Left kidney (tissue), 8 donors: ENCODE results near the gene COX4I1. TPM values are rescaled to one million over a fixed set of nuclear protein-coding genes. Genes with fewer than 3 reads are reported as not detected.

ENCODE experiments used
- DNase-seq: peaks from one replicate; pipeline ENCODE4 v3.0.0-alpha.2; 2013
- long read RNA-seq, 8 donors: transcript quantifications; one replicate each; lab custom pipeline, GENCODE V29; 2026
- polyA plus RNA-seq: library from polyadenylated mRNA; unstranded; fragments of 120-200 nt; gene quantifications from one replicate; pipeline ENCODE4 v1.2.1, GENCODE V29; 2013; ENCODE audit not compliant: insufficient read length

Gene COX4I1
- 303 TPM for polyA plus RNA-seq
- long read RNA-seq, donor 1, transcript COX4I1-201 (5 exons, 708 nt): major isoform, 410 of 581 reads
- long read RNA-seq, donor 1, transcript COX4I1-215 (3 exons, 2,271 nt): minor isoform, 12 of 581 reads
- long read RNA-seq, donor 1, transcript COX4I1-217 (1 exons, 3,946 nt): minor isoform, 44 of 581 reads
- long read RNA-seq, donor 1, partial matches to known transcripts: 92 of 581 reads
- long read RNA-seq, donor 1, other reads (novel, unspliced or antisense): 15 of 581 reads
- long read RNA-seq, donor 2, transcript COX4I1-217 (1 exons, 3,946 nt): minor isoform, 23 of 436 reads
- long read RNA-seq, donor 2, transcript COX4I1-215 (3 exons, 2,271 nt): minor isoform, 15 of 436 reads
- long read RNA-seq, donor 2, transcript COX4I1-201 (5 exons, 708 nt): major isoform, 324 of 436 reads
- long read RNA-seq, donor 2, partial matches to known transcripts: 66 of 436 reads
- long read RNA-seq, donor 2, other reads (novel, unspliced or antisense): 0 of 436 reads
- long read RNA-seq, donor 3, transcript COX4I1-217 (1 exons, 3,946 nt): minor isoform, 17 of 354 reads
- long read RNA-seq, donor 3, transcript COX4I1-215 (3 exons, 2,271 nt): minor isoform, 7 of 354 reads
- long read RNA-seq, donor 3, transcript COX4I1-201 (5 exons, 708 nt): major isoform, 290 of 354 reads
- long read RNA-seq, donor 3, partial matches to known transcripts: 34 of 354 reads
- long read RNA-seq, donor 3, other reads (novel, unspliced or antisense): 0 of 354 reads
- long read RNA-seq, donor 4, transcript COX4I1-217 (1 exons, 3,946 nt): minor isoform, 15 of 108 reads
- long read RNA-seq, donor 4, transcript COX4I1-201 (5 exons, 708 nt): major isoform, 63 of 108 reads
- long read RNA-seq, donor 4, partial matches to known transcripts: 24 of 108 reads
- long read RNA-seq, donor 4, other reads (novel, unspliced or antisense): 0 of 108 reads
- long read RNA-seq, donor 5, transcript COX4I1-202 (5 exons, 716 nt): minor isoform, 6 of 892 reads
- long read RNA-seq, donor 5, transcript COX4I1-217 (1 exons, 3,946 nt): minor isoform, 32 of 892 reads
- long read RNA-seq, donor 5, transcript COX4I1-201 (5 exons, 708 nt): major isoform, 686 of 892 reads
- long read RNA-seq, donor 5, transcript COX4I1-215 (3 exons, 2,271 nt): minor isoform, 19 of 892 reads
- long read RNA-seq, donor 5, partial matches to known transcripts: 119 of 892 reads
- long read RNA-seq, donor 5, other reads (novel, unspliced or antisense): 25 of 892 reads
- long read RNA-seq, donor 6, transcript COX4I1-211 (5 exons, 490 nt): minor isoform, 8 of 539 reads
- long read RNA-seq, donor 6, transcript COX4I1-201 (5 exons, 708 nt): major isoform, 395 of 539 reads
- long read RNA-seq, donor 6, transcript COX4I1-217 (1 exons, 3,946 nt): minor isoform, 45 of 539 reads
- long read RNA-seq, donor 6, transcript COX4I1-215 (3 exons, 2,271 nt): minor isoform, 16 of 539 reads
- long read RNA-seq, donor 6, partial matches to known transcripts: 66 of 539 reads
- long read RNA-seq, donor 6, other reads (novel, unspliced or antisense): 5 of 539 reads
- long read RNA-seq, donor 7, transcript COX4I1-202 (5 exons, 716 nt): minor isoform, 6 of 664 reads
- long read RNA-seq, donor 7, transcript COX4I1-215 (3 exons, 2,271 nt): minor isoform, 22 of 664 reads
- long read RNA-seq, donor 7, transcript COX4I1-217 (1 exons, 3,946 nt): minor isoform, 42 of 664 reads
- long read RNA-seq, donor 7, transcript COX4I1-201 (5 exons, 708 nt): major isoform, 490 of 664 reads
- long read RNA-seq, donor 7, partial matches to known transcripts: 81 of 664 reads
- long read RNA-seq, donor 7, other reads (novel, unspliced or antisense): 19 of 664 reads
- long read RNA-seq, donor 8, transcript COX4I1-217 (1 exons, 3,946 nt): minor isoform, 19 of 231 reads
- long read RNA-seq, donor 8, transcript COX4I1-201 (5 exons, 708 nt): major isoform, 174 of 231 reads
- long read RNA-seq, donor 8, partial matches to known transcripts: 30 of 231 reads
- long read RNA-seq, donor 8, other reads (novel, unspliced or antisense): 0 of 231 reads

DNA sequence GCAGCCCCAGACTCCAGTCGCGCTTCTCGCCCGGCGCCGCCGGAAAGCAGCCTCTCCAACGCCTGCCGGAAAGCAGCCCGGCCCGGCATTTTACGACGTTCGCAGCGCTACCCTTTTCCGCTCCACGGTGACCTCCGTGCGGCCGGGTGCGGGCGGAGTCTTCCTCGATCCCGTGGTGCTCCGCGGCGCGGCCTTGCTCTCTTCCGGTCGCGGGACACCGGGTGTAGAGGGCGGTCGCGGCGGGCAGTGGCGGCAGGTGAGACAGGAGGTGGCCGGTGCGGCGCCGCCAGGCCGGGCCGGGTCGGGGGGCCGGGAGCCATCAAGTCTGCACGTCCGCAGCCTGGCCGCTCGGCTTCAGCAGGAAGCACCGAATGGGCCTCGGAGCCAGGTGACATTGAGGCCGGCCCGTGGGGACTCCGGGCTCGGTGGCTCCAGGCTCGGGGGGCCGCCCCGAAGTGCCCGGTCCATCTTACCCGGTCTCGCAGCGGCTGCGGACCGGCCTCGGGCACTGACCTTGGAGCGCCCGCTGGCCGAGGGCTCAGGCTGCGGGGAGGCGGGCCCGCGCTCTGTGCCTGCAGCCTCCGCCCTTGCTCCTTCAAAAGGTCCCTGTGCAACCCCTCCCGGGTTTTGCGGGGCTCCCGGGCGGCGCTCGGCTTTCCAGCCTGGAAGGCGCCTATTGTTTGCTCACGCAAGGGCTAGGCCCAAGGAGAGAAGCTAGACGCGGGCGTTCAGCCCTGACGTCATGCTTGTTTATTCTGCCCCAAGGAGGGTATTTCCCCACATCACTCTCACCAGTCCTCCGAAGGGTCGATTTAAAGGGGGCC lies at the start of gene COX4I1, which contains the start of gene EMC8:
COX4I1 (plus strand) TSS at position 199 of the 824 bp plus-strand sequence. CDS start 1,511 bp downstream, outside the sequence.
EMC8 (minus strand) TSS at position 48 of the 824 bp plus-strand sequence. CDS start 249 bp downstream, outside the sequence.
- DNase-seq: peak; percentile 94

DNA sequence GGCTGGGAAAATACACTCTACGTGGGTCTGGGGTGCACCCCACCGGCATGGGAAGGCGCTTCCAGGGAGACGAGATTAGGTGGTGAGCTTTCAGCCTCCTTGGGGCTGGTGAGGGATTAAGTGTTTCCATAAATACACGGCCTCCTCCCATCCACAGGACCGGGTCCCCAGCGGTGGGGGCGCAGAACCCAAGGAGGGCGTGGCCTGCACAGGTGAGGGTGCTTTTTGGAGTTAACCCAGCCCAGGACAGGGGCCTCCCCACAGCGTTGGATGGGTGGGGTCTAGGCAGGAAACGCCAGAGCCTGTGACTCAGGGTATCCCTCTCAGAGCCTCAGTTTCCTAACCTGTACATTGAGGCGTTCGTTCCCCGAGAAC lies 49.7 kb upstream of the COX4I1 start:
- DNase-seq: no peak

DNA sequence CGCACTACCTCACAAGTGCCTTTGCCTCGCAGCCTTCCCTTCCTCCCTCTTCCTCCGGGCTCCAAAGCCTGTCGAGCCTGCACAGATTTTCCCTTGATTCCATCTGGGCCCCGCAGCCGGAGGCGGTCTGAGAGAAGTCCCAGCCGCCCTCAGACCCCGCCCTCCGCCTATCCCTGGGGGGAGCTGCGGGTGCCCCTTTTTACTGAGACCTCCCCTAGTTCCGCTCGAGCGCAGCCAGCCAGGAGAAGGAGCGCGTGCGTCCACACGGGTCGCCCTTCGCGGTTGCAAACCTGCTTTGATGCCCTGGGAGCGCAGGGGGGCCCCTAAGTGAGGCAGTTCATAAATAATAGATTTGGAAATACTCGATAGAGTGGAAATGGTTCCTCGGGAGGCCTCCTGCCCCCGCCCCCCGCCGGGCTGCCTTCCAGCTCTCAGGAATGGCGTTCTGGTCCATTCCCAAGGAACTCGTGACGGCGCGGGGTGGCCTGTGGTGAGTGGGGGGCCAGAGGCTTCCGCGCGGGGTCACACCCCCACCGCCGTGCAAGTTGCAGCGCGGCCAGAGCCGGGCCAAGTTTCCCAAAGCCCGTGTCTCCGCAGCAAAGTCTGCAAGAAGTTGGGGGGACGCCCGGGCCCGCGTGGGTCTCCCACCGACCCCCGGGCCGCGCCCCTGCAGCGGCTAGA lies 49.2 kb upstream of the COX4I1 start:
- DNase-seq: peak; percentile 46

DNA sequence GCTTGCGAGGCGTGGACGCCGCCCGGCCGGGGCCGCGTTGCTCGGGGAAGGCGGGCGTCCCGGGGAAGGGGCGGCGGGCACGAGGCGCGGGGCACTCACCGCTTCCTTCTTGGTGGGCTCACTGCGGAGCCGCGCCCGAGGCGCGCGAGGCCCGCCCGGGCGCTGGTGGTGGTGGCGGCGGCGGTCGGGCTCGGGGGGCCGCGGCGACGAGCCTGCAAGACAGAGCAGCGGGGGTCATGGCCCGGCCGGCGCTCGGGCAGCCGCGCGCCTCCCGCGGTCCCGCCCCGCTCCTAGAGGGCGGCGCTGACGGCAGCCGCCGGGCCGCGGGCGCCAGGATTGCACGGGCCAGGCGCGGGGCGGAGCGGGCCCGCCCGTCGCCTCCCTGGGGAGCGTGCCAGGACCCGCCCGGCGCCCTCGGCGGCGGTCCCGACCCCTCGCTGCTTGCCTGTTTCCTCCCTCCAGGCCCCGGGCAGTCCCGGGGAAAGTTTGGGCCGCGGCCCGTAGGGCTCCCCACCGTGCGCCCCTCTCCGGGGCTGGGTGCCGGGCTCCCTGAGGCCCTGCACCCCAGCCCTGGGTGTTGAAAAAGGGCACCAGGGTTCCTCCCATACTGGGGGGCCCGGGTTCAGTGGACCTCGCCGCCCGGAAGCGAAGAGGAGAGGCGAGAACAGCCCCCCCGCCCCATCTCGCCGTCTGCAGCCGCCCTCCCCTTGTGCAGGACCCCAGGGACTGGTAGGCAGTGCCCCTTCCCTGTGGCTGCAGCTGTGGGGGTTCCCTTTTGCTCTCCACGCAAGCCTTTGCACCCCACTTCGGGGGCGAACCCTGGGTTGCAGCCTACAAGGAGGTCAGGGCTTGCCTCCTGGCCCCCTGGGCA lies 48.4 kb upstream of the COX4I1 start, which contains the start of gene C16orf74:
C16orf74 (minus strand) TSS at position 270 of the 871 bp plus-strand sequence. CDS start 15,879 bp downstream, outside the sequence.
- DNase-seq: peak; percentile 22

DNA sequence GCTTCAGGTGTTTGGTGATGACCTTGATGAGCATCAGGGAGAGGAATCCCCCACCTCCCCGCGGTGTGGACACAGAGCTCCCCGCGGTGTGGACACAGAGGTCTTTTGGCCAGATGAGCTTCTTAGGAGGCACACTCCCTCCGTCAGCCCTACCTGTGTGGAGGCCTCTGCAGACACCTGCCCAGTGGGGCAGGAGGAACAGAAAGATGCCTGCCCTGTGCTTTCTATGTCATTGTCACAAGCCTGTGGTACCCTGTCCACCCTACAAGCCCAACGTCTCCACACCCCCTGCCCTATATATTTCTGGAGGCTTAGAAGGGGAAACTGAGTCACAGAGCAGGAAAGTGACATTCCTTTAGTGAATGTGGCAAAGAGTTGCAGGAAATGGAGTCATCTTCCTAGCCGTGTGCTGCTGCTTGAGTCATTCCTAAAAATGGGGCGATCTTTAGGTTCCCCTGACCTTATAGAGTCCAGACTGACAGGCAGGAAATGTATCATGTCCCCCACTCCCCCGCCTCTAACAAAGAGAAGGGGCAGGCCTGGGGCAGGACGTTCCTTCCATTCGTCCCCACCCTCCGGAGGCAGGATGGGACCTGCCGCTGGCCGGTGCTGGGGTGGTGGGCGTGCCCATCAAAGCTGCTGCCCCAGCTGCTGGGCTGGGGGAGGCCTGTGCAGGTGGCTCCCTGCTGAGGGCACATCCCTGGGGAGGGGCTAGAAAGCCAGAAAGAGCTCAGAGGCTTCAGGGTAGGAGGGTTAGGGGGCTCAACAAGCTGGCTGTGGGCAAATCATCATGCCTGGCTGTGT lies 47.6 kb upstream of the COX4I1 start:
- no peak for DNase-seq

DNA sequence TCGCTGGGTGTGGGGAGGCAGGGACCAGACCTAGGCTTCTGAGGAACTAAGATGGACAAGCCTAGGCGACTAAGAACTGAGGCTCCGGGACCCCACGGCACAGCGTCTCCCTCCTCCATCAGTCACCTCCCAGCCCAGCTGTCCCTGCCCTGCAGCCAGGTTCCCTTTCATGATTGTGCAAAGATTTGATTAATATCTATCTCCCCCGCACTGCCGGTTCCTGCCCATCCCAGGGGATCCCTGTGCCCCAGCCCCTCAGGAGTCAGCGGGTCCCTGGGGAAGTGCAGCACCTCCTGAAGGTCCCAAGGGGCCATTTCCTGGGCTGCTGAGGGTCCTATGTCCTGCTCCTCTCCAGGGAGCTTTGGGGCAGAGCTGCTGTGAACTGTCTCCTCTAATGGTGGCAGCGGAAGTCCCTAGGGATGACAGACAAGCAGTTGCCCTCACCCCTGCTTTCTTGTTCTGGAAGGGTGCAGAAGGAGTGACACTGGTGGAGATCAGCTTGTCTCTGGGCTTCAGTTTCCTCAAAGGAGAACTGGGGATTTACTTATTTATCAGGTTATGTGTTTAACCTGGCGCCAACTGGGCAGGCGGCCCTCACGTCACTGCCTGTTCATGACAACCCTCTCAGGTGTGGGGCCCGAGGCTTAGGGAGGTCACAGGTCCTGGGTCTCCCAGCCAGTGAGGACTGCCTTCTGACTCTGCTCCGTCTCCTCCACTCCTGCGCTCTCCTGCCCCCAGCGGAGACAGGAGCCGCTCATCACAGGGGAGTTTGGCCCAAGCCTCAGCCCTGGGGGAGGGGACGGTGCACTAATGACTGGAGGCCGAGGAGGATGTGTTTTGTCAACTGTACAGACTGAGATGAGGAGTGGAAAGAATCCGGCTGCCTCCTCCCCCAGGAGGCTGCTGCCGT lies 46.7 kb upstream of the COX4I1 start:
- DNase-seq: peak; percentile 53

DNA sequence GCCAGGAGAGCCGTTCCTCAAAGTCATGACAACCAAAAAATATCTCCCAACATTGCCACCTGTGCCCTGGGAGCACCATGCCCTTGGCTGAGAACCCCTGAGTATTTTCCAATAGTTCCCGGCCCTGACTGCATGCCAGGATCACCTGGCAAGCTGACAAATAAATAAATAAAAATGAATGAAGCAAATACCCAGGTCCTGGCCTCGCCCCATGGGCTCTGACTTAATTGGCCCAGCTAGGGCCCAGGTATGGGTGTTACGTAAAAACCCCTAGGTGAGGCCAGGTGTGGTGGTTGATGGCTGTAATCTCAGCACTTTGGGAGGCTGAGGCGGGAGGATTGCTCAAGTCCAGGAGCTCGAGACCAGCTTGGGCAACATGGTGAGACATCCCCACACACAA lies 45.9 kb upstream of the COX4I1 start:
- no peak for DNase-seq

DNA sequence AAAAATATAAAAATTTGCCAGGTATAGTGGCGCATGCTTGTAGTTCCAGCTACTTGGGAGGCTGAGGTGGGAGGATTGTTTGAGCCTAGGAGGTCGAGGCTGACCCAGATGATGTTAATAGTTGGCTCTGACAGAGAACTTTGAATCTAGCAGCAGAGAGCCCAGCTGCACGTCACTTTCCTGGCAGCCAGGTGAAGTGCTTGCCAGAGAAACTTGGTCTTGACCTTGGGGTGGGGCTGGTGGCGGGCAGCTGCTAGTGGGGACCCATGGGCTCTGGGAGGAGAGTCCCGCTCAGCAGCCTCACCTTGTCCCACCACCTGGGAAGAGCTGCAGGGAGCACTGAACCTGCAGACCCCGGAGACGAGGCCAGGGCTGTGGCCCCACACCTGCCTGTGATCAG lies 45.5 kb upstream of the COX4I1 start:
- no peak for DNase-seq

DNA sequence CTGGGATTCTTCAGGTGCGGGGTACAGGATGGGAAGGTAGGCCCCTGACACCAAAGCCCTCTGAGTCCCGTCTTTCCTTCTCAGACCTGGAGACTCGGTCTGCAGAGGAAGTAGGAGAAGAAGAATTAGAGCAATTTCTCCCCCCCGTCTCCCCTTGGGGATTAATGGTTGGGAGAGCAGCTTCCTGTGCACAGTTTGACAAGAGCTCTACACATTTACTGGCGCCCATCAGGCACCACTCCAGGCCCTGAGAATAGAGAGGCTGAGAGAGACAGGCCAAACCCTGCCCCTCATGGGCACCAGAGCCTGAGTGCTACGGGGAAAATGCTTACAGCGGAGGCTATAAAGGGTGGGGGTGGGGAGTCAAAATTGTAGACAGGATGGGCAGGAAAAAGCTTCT lies 45.1 kb upstream of the COX4I1 start:
- no peak for DNase-seq

DNA sequence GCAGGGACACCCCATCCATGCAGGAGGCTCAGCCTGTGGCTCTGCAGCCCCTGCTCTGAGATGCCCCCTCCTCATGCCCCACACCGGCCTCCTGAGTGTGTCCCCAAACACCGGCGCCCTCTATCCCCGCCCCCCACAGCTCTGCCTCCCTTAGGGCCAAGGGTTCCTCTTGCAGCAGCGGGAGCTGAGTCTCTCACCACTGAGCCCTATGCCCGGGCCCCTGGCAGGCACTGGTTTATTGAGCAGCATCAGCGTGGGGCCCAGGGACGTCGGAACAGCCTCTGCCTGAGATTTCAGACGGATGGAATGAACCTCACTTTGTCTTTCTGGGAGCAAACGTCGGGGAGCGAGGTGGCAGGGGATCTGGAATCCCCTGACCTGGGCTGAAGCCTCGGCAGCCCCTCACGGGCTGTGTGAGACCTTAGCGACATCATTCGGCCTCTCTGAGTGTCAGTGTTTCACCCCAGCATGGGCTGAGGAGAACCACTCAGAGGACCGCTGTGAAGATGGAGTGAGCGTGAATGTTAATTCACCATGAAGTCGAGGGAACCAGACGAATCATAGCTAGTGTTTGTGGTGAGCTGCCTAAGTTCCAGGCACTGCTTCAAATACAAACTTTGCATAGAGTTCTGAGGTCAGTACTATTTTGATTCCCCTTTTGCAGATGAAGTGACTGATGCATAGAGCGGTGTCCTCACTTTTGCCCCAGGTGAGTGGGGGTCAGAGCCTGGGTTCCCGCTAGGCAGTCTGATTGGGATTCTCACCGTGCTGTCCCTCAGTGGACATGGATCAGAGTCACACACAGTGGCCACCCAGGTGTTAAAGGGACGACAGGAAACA lies 43.3 kb upstream of the COX4I1 start:
- no peak for DNase-seq

DNA sequence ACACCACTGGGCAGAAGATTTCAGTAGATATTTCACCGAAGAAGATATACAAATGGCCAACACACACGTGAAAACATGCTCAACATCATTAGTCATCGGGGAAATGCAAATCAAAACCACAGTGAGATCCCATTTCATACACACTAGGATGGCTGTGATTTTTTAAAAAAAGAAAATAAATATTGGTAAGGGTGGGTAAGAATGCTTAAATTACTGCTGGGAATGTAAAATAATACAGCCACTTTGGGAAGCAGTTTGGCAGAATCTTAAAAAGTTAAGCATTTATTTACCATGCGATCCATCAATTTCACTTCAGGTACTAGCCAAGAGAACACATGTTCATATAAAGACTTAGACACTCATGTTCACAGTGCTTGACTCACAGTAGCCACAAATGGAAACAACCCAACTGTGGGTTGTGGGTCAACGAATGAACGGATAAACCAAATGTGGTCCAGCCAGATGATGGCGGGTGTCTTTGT lies 42.1 kb upstream of the COX4I1 start:
- DNase-seq: no peak

DNA sequence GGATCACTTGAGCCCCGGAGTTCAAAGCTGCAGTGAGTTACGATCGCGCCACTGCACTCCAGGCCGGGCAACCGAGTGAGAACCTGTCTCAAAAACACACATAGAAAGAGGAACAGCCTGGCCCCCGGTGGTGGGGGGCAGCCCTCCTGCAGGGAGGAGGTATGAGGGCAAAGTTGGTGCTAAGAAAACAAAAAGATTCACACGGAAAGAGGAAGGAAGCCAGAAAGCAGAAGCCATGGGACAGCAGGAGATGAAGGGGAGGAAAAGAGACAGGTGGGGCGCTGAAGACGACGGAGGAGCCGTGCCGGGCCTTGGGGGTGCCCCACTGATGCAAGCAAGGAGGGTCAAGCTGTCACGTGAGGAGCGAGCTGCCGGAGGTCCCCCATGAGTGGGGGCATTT lies 40.4 kb upstream of the COX4I1 start:
- no peak for DNase-seq

DNA sequence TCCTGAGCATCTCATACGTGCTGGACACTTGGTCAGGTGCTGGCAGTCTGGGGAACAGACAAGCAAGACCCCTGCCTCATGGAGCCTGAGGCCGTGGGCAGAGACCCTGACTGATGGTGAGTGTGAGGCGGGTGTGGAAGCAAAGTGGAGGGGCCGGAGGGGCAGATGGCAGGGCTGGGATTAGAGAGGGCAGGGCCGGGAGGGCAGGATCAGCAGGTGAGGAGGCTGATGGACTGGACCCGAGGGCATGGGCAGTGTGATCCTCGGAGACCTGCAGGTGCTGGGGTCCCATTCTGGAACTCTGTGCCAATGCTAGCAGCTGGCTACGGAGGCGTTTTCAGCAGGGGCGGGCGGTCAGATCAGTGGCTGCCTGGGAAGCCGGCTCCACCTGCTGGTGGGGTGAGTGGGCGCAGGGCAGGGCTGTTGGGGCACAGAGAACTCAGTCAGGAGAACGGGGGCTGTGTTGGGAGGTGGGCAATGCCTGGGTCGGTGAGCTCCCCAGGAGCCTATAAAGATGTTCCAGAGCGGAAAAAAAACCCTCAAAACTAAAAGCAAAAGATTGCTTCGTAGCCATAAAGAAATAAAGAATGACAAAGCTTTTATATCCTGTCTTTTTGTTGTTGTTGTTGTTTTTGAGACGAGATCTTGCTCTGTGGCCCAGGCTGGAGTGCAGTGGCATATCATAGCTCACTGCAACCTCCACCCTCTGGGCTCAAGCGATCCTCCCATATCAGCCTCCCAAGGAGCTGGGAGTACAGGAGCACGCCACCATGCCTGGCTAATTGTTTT lies 39.7 kb upstream of the COX4I1 start:
- DNase-seq: no peak

DNA sequence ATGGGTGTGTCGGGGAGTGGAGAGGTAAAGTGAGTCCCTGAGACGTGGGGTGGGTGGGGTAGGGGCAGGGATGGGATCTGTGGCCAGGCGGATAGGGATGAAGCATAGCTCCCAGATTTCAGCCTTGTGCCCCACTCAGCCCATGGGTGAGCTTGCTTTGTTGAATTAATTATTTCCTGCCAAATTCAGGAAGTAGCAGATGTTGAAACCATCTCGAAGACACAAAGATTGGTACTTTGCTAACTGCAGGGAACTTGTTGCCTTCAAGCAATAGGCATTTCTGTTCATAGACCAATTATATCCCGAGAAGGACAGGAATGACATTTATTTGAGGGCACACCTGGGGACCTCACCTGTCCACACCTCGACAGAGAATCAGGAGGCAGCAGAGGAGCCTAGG lies 37.6 kb upstream of the COX4I1 start:
- no peak for DNase-seq
